B cell (primary cell): ENCODE measurements around the gene CKMT2. TPM values are rescaled to one million over a fixed set of nuclear protein-coding genes. Genes with fewer than 3 reads are reported as not detected.

Experiments
- ATAC-seq: fragments of 200-7000 bp; cut with Tn5 transposase; one replicate; pipeline ENCODE4 v1.10.0; 2021; ENCODE audit warnings: low read depth, mild to moderate bottlenecking, moderate number of reproducible peaks, moderate library complexity
- CTCF ChIA-PET: fragments of 350-600 bp; sonication (Branson Sonifier 250); formaldehyde crosslinking; loops from one replicate; lab custom pipeline; 2021; ENCODE audit warnings: antibody characterized with exemption, inconsistent platforms; lab: Charles Lee
- POLR2A ChIA-PET: fragments of 350-600 bp; sonication (Branson Sonifier 250); formaldehyde crosslinking; loops from one replicate; lab custom pipeline; 2021; ENCODE audit warnings: antibody characterized with exemption; lab: Charles Lee
- DNase-seq: peaks from one replicate; pipeline ENCODE4 v3.0.0; 2013
- H2AFZ ChIP-seq: 2 replicates; pipeline ENCODE4 v1.6.1; 2012; ENCODE audit warnings: mild to moderate bottlenecking, low read depth, low read length; ENCODE audit not compliant: insufficient read depth, poor library complexity, severe bottlenecking
- H3K27ac ChIP-seq, 2 donors: 1 replicate in 1 of 2; 2 replicates in 1 of 2; pipeline ENCODE4 v1.5.1; 2012 to 2013; ENCODE audit warnings: low read length in 2 of 2, mild to moderate bottlenecking in 2 of 2, moderate library complexity in 1 of 2
- H3K27me3 ChIP-seq, 4 experiments: fragments of 200-600 bp in 1 of 4; sonication (generic) in 1 of 4; replicated peaks in 1 of 4; 1 replicate in 2 of 4; 2 replicates in 2 of 4; pipeline versions ENCODE4 v1.6.1 to v1.7.0; 2013 to 2016; ENCODE audit warnings: low read length in 3 of 4, mild to moderate bottlenecking in 2 of 4, mixed read lengths in 1 of 4, moderate library complexity in 1 of 4; ENCODE audit not compliant: insufficient read depth in 4 of 4, control insufficient read depth in 3 of 4; ENCODE audit errors: control extremely low read depth in 1 of 4
- H3K36me3 ChIP-seq, 2 experiments: replicated peaks in 1 of 2; 1 replicate in 1 of 2; 2 replicates in 1 of 2; pipeline versions ENCODE4 v1.6.1 to v1.7.1; 2013; ENCODE audit warnings: low read length in 1 of 2; ENCODE audit not compliant: insufficient read depth in 2 of 2, control insufficient read depth in 1 of 2; ENCODE audit errors: control extremely low read depth in 1 of 2, extremely low read depth in 1 of 2
- H3K4me1 ChIP-seq, 2 donors: fragments of 200-600 bp in 1 of 2; sonication (generic) in 1 of 2; 1 replicate in 1 of 2; 2 replicates in 1 of 2; pipeline versions ENCODE4 v1.5.1 to v1.6.1; 2013 to 2017; ENCODE audit warnings: low read length in 2 of 2; ENCODE audit not compliant: control insufficient read depth in 2 of 2, insufficient read depth in 2 of 2
- H3K4me2 ChIP-seq: replicated peaks from 2 replicates; pipeline ENCODE3; 2012; ENCODE audit warnings: mild to moderate bottlenecking, low read depth, low read length; ENCODE audit not compliant: poor library complexity, severe bottlenecking
- H3K4me3 ChIP-seq, 5 experiments: fragments of 200-600 bp in 1 of 5; sonication (generic) in 1 of 5; 1 replicate in 3 of 5; 2 replicates in 2 of 5; pipeline versions ENCODE4 v1.5.1 to v1.7.0; 2011 to 2016; ENCODE audit warnings: low read length in 4 of 5, mild to moderate bottlenecking in 4 of 5, low read depth in 2 of 5, control low read depth in 1 of 5, moderate library complexity in 1 of 5; ENCODE audit not compliant: insufficient read depth in 1 of 5; ENCODE audit errors: control extremely low read depth in 1 of 5, extremely low read depth in 1 of 5
- H3K79me2 ChIP-seq: fragments of 200-600 bp; sonication (generic); one replicate; pipeline ENCODE4 v1.6.0; 2016; ENCODE audit warnings: low read length; ENCODE audit not compliant: control insufficient read depth, insufficient read depth
- H3K9ac ChIP-seq: fragments of 200-600 bp; sonication (generic); 2 replicates; pipeline ENCODE4 v1.6.1; 2017; ENCODE audit warnings: mild to moderate bottlenecking, low read length, moderate library complexity
- H3K9me3 ChIP-seq, 3 donors: one replicate each; pipeline versions ENCODE4 v1.6.1 to v1.7.1; 2013; ENCODE audit warnings: low read length in 2 of 3; ENCODE audit not compliant: control insufficient read depth in 2 of 3, insufficient read depth in 1 of 3; ENCODE audit errors: control extremely low read depth in 1 of 3
- H4K20me1 ChIP-seq: 2 replicates; pipeline ENCODE4 v1.6.0; 2012; ENCODE audit warnings: mild to moderate bottlenecking, low read length; ENCODE audit not compliant: insufficient read depth, control insufficient read depth, poor library complexity, severe bottlenecking
- H3K27ac Mint-ChIP-seq: one replicate; pipeline ENCODE4 v1.8.0; 2021; ENCODE audit warnings: mixed read lengths
- H3K27me3 Mint-ChIP-seq: one replicate; pipeline ENCODE4 v1.8.0; 2021; ENCODE audit warnings: mixed read lengths
- H3K4me1 Mint-ChIP-seq: one replicate; pipeline ENCODE4 v1.8.0; 2021; ENCODE audit warnings: mixed read lengths
- H3K4me3 Mint-ChIP-seq: one replicate; pipeline ENCODE4 v1.8.0; 2021; ENCODE audit warnings: mixed read lengths
- H3K9me3 Mint-ChIP-seq: one replicate; pipeline ENCODE4 v1.8.0; 2022; ENCODE audit warnings: mixed read lengths; ENCODE audit not compliant: insufficient read depth
- EZH2 ChIP-seq: IDR thresholded peaks from 2 replicates; pipeline ENCODE4 v1.6.1; 2012; ENCODE audit warnings: borderline replicate concordance, low read depth, mild to moderate bottlenecking, moderate library complexity, low read length; ENCODE audit not compliant: insufficient read depth, poor library complexity, severe bottlenecking
- WGBS: methylation state at CpG from one replicate; pipeline ENCODE4 v1.1.5; 2013; ENCODE audit warnings: missing lambda C conversion rate; ENCODE audit not compliant: insufficient coverage; 5-methylcytosine and 5-hydroxymethylcytosine counted together
- intact Hi-C: fragments of 100-400 bp; cut with micrococcal nuclease; formaldehyde crosslinking; loops from one replicate; pipeline ENCODE4 v1.10.0; 2022
- polyA plus RNA-seq: library from polyadenylated mRNA; depleted of rRNA; stranded (reverse); fragments of >200 nt; gene quantifications from 2 replicates; pipeline ENCODE4 v1.2.3, GENCODE V29; 2012
- total RNA-seq, 2 donors: library from RNA; stranded (reverse); fragments of 120-200 nt in 1 of 2; gene quantifications; 1 replicate in 1 of 2; 2 replicates in 1 of 2; pipeline versions ENCODE4 v1.2.3 to v1.2.4, GENCODE V29; 2013 to 2022
- TF ChIP-seq, protein P1 (sequence below): fragments of 200-600 bp; IDR thresholded peaks from one replicate; pipeline ENCODE4 v1.8.0; 2022; ENCODE audit warnings: antibody characterized with exemption, mild to moderate bottlenecking

Gene CKMT2
- total and polyA plus RNA-seq, 2 donors (not counting 1 experiment from before 2014, with no cell fraction given), result not detected

DNA sequence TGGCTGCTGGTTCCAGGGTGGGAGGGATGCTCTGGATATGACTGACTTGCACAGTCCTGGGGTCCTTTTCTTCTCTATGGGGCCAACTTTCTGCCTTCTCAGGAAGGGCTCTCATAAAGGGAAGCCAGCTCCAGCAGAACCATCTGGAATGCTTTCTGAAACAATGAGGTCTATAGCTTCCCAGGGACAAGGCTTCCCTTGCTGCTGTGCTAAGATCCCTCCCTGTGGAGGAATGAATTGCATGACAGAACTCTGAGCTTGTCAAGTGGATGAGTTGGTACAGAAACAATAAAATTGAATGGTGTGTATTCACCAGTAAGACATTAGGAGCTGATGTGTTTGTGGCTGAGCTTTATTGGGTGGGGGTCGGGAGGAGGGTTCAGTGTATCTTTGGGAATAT, 19.8 kb downstream of the CKMT2 start:
- Histone ChIP-seq H3K27ac (no peak overlapping the region), H3K9ac (no peak overlapping the region), H3K27me3 (no peaks in the 10 kb centered on the region), H3K4me3 (no peak overlapping the region), H3K4me2 (no peak overlapping the region), H3K79me2 (no peaks in the 10 kb centered on the region), H3K36me3 (peaks cover 0 to 2% of the 10 kb centered on the region in 2 experiments), H2AFZ (no peak overlapping the region), H4K20me1 (no peaks in the 10 kb centered on the region), H3K4me1 (no peaks in the 10 kb centered on the region), H3K9me3 (peaks cover 0 to 4% (median 0%) of the 10 kb centered on the region in 3 donors)
- intact Hi-C loops, result no loop called here
- Mint-ChIP-seq H3K27ac (no peak overlapping the region), H3K4me3 (no peak overlapping the region), H3K4me1 (no peaks in the 10 kb centered on the region), H3K9me3 (no peaks in the 10 kb centered on the region), H3K27me3 (no peaks in the 10 kb centered on the region)
- CTCF ChIA-PET, result no interaction called here
- TF ChIP-seq, protein P1, sequence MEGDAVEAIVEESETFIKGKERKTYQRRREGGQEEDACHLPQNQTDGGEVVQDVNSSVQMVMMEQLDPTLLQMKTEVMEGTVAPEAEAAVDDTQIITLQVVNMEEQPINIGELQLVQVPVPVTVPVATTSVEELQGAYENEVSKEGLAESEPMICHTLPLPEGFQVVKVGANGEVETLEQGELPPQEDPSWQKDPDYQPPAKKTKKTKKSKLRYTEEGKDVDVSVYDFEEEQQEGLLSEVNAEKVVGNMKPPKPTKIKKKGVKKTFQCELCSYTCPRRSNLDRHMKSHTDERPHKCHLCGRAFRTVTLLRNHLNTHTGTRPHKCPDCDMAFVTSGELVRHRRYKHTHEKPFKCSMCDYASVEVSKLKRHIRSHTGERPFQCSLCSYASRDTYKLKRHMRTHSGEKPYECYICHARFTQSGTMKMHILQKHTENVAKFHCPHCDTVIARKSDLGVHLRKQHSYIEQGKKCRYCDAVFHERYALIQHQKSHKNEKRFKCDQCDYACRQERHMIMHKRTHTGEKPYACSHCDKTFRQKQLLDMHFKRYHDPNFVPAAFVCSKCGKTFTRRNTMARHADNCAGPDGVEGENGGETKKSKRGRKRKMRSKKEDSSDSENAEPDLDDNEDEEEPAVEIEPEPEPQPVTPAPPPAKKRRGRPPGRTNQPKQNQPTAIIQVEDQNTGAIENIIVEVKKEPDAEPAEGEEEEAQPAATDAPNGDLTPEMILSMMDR, result no peak
- no peak for TF ChIP-seq EZH2
- POLR2A ChIA-PET, result no interaction called here
- WGBS, result no CpG with 5 or more reads among the region's 1 CpG
- DNase-seq (no peak), ATAC-seq (no peak)

DNA sequence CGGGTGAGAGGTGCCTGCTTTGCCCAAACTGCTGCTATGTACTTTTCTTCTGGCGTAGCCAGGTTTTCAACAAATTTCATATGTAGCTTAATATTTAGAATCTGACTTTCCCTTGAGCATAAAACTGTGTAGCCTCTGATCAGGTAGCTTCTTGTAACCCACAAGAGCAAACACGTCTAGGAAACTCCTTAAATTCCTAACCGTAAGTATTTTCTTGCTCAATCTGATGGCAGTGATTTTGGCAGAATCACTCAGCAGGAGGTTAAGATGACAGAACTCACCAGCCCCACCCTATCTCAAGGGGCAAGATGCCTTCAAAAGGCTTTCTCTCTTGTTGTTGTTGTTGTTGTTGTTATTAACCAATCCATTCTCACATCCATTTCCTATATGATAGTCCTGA, 20.8 kb downstream of the CKMT2 start:
- Mint-ChIP-seq H3K27ac (no peak overlapping the region), H3K9me3 (no peaks in the 10 kb centered on the region), H3K4me1 (peaks cover 5% of the 10 kb centered on the region), H3K27me3 (no peaks in the 10 kb centered on the region), H3K4me3 (no peak overlapping the region)
- Histone ChIP-seq H3K4me2 (no peak overlapping the region), H3K27ac (no peak overlapping the region), H3K9ac (no peak overlapping the region), H3K79me2 (no peaks in the 10 kb centered on the region), H3K27me3 (no peaks in the 10 kb centered on the region), H3K4me1 (no peaks in the 10 kb centered on the region), H3K36me3 (peaks cover 0 to 2% of the 10 kb centered on the region in 2 experiments), H2AFZ (no peak overlapping the region), H3K4me3 (no peak overlapping the region), H3K9me3 (peaks cover 0 to 4% (median 0%) of the 10 kb centered on the region in 3 donors), H4K20me1 (no peaks in the 10 kb centered on the region)
- TF ChIP-seq EZH2, result no peak
- TF ChIP-seq, protein P1, result no peak
- no peak for ATAC-seq
- intact Hi-C loops, result no loop called here
- CTCF ChIA-PET, result no interaction called here
- POLR2A ChIA-PET, result no interaction called here
- DNase-seq, result no peak
- WGBS, result 93% methylated on average over 2 of the region's 4 CpGs
